GM12878 (cell line): ENCODE results near the gene BDKRB2. TPM values are rescaled to one million over a fixed set of nuclear protein-coding genes. Genes with fewer than 3 reads are reported as not detected.

ENCODE experiments used
- ASH2L ChIP-seq: fragments of 300-600, 200-600 bp; sonication (generic); IDR thresholded peaks from 2 replicates; pipeline ENCODE4 v1.6.1; 2017; ENCODE audit warnings: low read depth, mild to moderate bottlenecking, borderline replicate concordance
- CHD1 ChIP-seq: IDR thresholded peaks from 2 replicates; pipeline ENCODE4 v1.6.1; 2012; ENCODE audit warnings: low read depth, low read length, improper control_type of control experiment
- EGR1 ChIP-seq, 2 experiments: IDR thresholded peaks; 1 replicate in 1 of 2; 2 replicates in 1 of 2; pipeline ENCODE4 v1.6.1; 2011 to 2012; ENCODE audit warnings: low read depth in 2 of 2, low read length in 2 of 2, borderline replicate concordance in 1 of 2, mild to moderate bottlenecking in 1 of 2, moderate library complexity in 1 of 2
- SKIL ChIP-seq: fragments of 450-650 bp; IDR thresholded peaks from 2 replicates; pipeline ENCODE4 v1.6.1; 2017; ENCODE audit warnings: mild to moderate bottlenecking, low read depth, inconsistent platforms; ENCODE audit not compliant: poor library complexity, severe bottlenecking
- SUZ12 ChIP-seq: fragments of 200-600 bp; sonication (generic); IDR thresholded peaks from one replicate; pipeline ENCODE4 v1.6.1; 2018; ENCODE audit warnings: antibody characterized with exemption, mild to moderate bottlenecking; ENCODE audit not compliant: unreplicated experiment
- ZBTB40 ChIP-seq: fragments of 450-650 bp; IDR thresholded peaks from 2 replicates; pipeline ENCODE4 v1.6.1; 2016; ENCODE audit warnings: mild to moderate bottlenecking, moderate library complexity, borderline replicate concordance
- polyA plus RNA-seq, 11 experiments: library from polyadenylated mRNA; depleted of rRNA in 4 of 11; unstranded in 6 of 11; stranded (reverse) in 5 of 11; fragments of >200 nt; fragmentation: Nextera tagmentation in 4 of 11; fragmentation: Illumina TruSeq in 1 of 11; extraction: Ambion mirVana in 4 of 11; extraction: Trizol in 1 of 11; gene quantifications; 1 replicate in 1 of 11; 2 replicates in 10 of 11; pipeline versions ENCODE4 v1.2.1 to v1.2.3, GENCODE V29; 2011 to 2016; ENCODE audit warnings: inconsistent platforms in 2 of 11, missing spikeins in 2 of 11, low read depth in 1 of 11
- total RNA-seq, 4 experiments: library from RNA; depleted of rRNA in 3 of 4; stranded (reverse); fragments of >200 nt in 3 of 4; fragmentation: Illumina TruSeq in 1 of 4; extraction: Trizol in 1 of 4; gene quantifications; 2 replicates each; pipeline versions ENCODE4 v1.2.1 to v1.2.3, GENCODE V29; 2013 to 2021

Gene BDKRB2
- total and polyA plus RNA-seq, 10 of the 15 experiments (the other 5 are each of a cell fraction or from before 2014, with no cell fraction given): 0.08 TPM; not detected in 9

GRCh38 chr14:96237641-96238040, 33.0 kb downstream of the BDKRB2 start (continued):
- TF ChIP-seq SKIL (no peak), SUZ12 (no peak), EGR1 (IDR thresholded peaks at IDR 0.05; ENCODE audit: borderline replicate concordance in 1 of 2, low read depth in 2 of 2, low read length in 2 of 2) (no peak), ZBTB40 (no peak), ASH2L (no peak), CHD1 (no peak)
